GM12878 (cell line): ENCODE results near the gene POLR3E. TPM values are rescaled to one million over a fixed set of nuclear protein-coding genes. Genes with fewer than 3 reads are reported as not detected.

Experiments used
- ATAC-seq: fragments of 200-7000 bp; cut with Tn5 transposase; 3 replicates; pipeline ENCODE4 v1.9.1; 2020; ENCODE audit warnings: mild to moderate bottlenecking, moderate library complexity
- BruUV-seq: library from RNA; stranded (reverse); fragments of 400-500 nt; replicated peaks from 2 replicates; lab custom pipeline; 2021; lab: Mats Ljungman, UMichigan
- CTCF ChIA-PET: fragments of 300-600 bp; sonication (Branson Sonifier 250); formaldehyde crosslinking; extraction: SDS; loops from one replicate; lab custom pipeline; 2021; ENCODE audit warnings: inconsistent platforms; lab: Yijun Ruan, JAX
- POLR2A ChIA-PET: fragments of 350-600 bp; formaldehyde crosslinking; extraction: SDS; loops from one replicate; lab custom pipeline; 2021; ENCODE audit warnings: inconsistent platforms; lab: Charles Lee
- RAD21 ChIA-PET: fragments of 300-600 bp; sonication (Branson Sonifier 250); formaldehyde crosslinking; loops from one replicate; lab custom pipeline; 2023; ENCODE audit warnings: antibody characterized with exemption; ENCODE audit not compliant: unreplicated experiment; lab: Charles Lee
- SMC1A ChIA-PET: fragments of 300-600 bp; sonication (Branson Sonifier 250); formaldehyde crosslinking; loops from one replicate; lab custom pipeline; 2023; ENCODE audit not compliant: unreplicated experiment, uncharacterized antibody; lab: Charles Lee
- DNase-seq: peaks from one replicate; pipeline ENCODE4 v3.0.0-alpha.2; 2011; ENCODE audit warnings: low read depth, low spot score
- FAIRE-seq: peaks from 3 replicates; lab custom pipeline; 2011; peaks lifted over from hg19 to GRCh38; lab: Jason Lieb, UNC
- H2AFZ ChIP-seq: 2 replicates; pipeline ENCODE4 v1.6.0; 2011; ENCODE audit warnings: low read depth, low read length, control low read depth; ENCODE audit not compliant: control insufficient read depth
- H3K27ac ChIP-seq: 2 replicates; pipeline ENCODE4 v1.5.1; 2011; ENCODE audit warnings: control low read depth; ENCODE audit not compliant: control insufficient read depth, insufficient read depth
- H3K27me3 ChIP-seq, 2 experiments: replicated peaks in 1 of 2; 2 replicates each; pipeline versions ENCODE4 v1.6.0 to v1.6.1; 2011; ENCODE audit warnings: low read length in 1 of 2; ENCODE audit not compliant: control insufficient read depth in 2 of 2, insufficient read depth in 2 of 2
- H3K36me3 ChIP-seq, 2 experiments: 2 replicates each; pipeline ENCODE4 v1.5.1; 2011; ENCODE audit warnings: low read length in 1 of 2; ENCODE audit not compliant: control insufficient read depth in 2 of 2, insufficient read depth in 2 of 2
- H3K4me1 ChIP-seq: 2 replicates; pipeline ENCODE4 v1.6.1; 2011; ENCODE audit warnings: mild to moderate bottlenecking, low read length, moderate library complexity, mixed read lengths; ENCODE audit not compliant: control insufficient read depth, insufficient read depth
- H3K4me2 ChIP-seq: 2 replicates; pipeline ENCODE4 v1.6.0; 2011; ENCODE audit warnings: control low read depth; ENCODE audit not compliant: control insufficient read depth, insufficient read depth
- H3K4me3 ChIP-seq: fragments of 200-600 bp; sonication (generic); 2 replicates; pipeline ENCODE4 v1.5.1; 2016
- H3K79me2 ChIP-seq: 2 replicates; pipeline ENCODE4 v1.6.0; 2011; ENCODE audit warnings: low read length; ENCODE audit not compliant: control insufficient read depth, insufficient read depth
- H3K9ac ChIP-seq: 2 replicates; pipeline ENCODE4 v1.8.0; 2011; ENCODE audit warnings: low read length, control low read depth, mixed read lengths; ENCODE audit not compliant: control insufficient read depth, insufficient read depth
- H3K9me3 ChIP-seq: replicated peaks from 3 replicates; pipeline ENCODE4 v1.5.1; 2011; ENCODE audit warnings: mild to moderate bottlenecking, low read length; ENCODE audit not compliant: control insufficient read depth, insufficient read depth
- H4K20me1 ChIP-seq: 2 replicates; pipeline ENCODE4 v1.6.0; 2011; ENCODE audit not compliant: control insufficient read depth, insufficient read depth
- ATF2 ChIP-seq: IDR thresholded peaks from 2 replicates; pipeline ENCODE4 v1.6.1; 2012; ENCODE audit warnings: low read length, inconsistent platforms
- ATF3 ChIP-seq: IDR thresholded peaks from 2 replicates; pipeline ENCODE4 v1.6.1; 2011; ENCODE audit warnings: low read depth, mild to moderate bottlenecking, low read length, moderate library complexity, borderline replicate concordance; ENCODE audit errors: extremely low read depth
- BACH1 ChIP-seq: fragments of 450-650 bp; IDR thresholded peaks from 2 replicates; pipeline ENCODE4 v1.6.1; 2017; ENCODE audit warnings: mild to moderate bottlenecking, borderline replicate concordance
- E4F1 ChIP-seq: fragments of 450-650 bp; IDR thresholded peaks from 2 replicates; pipeline ENCODE4 v1.6.1; 2018; ENCODE audit warnings: borderline replicate concordance, mild to moderate bottlenecking; ENCODE audit not compliant: partially characterized antibody
- FOXM1 ChIP-seq: IDR thresholded peaks from 2 replicates; pipeline ENCODE4 v1.6.1; 2012; ENCODE audit warnings: low read depth, mild to moderate bottlenecking, inconsistent platforms, low read length, moderate library complexity
- MEF2A ChIP-seq: IDR thresholded peaks from 2 replicates; pipeline ENCODE4 v1.6.1; 2011; ENCODE audit warnings: low read depth, mild to moderate bottlenecking, low read length, moderate library complexity; ENCODE audit not compliant: insufficient read depth
- MTA3 ChIP-seq: IDR thresholded peaks from 2 replicates; pipeline ENCODE4 v1.6.1; 2012; ENCODE audit warnings: low read length, inconsistent platforms, borderline replicate concordance
- NR2F1 ChIP-seq: fragments of 450-650 bp; conservative IDR thresholded peaks from 2 replicates; pipeline ENCODE4 v1.6.1; 2017; ENCODE audit warnings: mild to moderate bottlenecking
- PAX8 ChIP-seq: fragments of 450-650 bp; IDR thresholded peaks from 2 replicates; pipeline ENCODE4 v1.6.1; 2017; ENCODE audit warnings: mild to moderate bottlenecking, moderate library complexity
- PBX3 ChIP-seq: IDR thresholded peaks from 2 replicates; pipeline ENCODE4 v1.6.1; 2011; ENCODE audit warnings: mild to moderate bottlenecking, low read depth, low read length, moderate library complexity; ENCODE audit not compliant: insufficient replicate concordance
- POLR2AphosphoS2 ChIP-seq: IDR thresholded peaks from 2 replicates; pipeline ENCODE4 v1.6.1; 2011; ENCODE audit warnings: low read depth, mild to moderate bottlenecking, low read length, improper control_type of control experiment, moderate library complexity
- RB1 ChIP-seq: fragments of 450-650 bp; formaldehyde crosslinking; IDR thresholded peaks from 2 replicates; pipeline ENCODE4 v1.6.1; 2017; ENCODE audit warnings: mild to moderate bottlenecking, borderline replicate concordance
- RELB ChIP-seq: fragments of 450-650 bp; IDR thresholded peaks from 2 replicates; pipeline ENCODE4 v1.6.1; 2017; ENCODE audit warnings: low read depth, mild to moderate bottlenecking, moderate library complexity
- SMC3 ChIP-seq: IDR thresholded peaks from 2 replicates; pipeline ENCODE4 v1.6.1; 2011; ENCODE audit warnings: low read length, improper control_type of control experiment, borderline replicate concordance
- TCF7 ChIP-seq: IDR thresholded peaks from 2 replicates; pipeline ENCODE4 v1.6.1; 2014; ENCODE audit warnings: antibody characterized with exemption, borderline replicate concordance
- USF1 ChIP-seq: IDR thresholded peaks from 2 replicates; pipeline ENCODE4 v1.6.1; 2011; ENCODE audit warnings: borderline replicate concordance, low read depth, mild to moderate bottlenecking, moderate library complexity, mixed read lengths, low read length; ENCODE audit not compliant: insufficient read depth; ENCODE audit errors: extremely low read length
- WGBS: methylation state at CpG from one replicate; pipeline ENCODE4 v1.1.6; 2016; ENCODE audit warnings: low lambda C conversion rate; ENCODE audit not compliant: insufficient replicate concordance, insufficient coverage; ENCODE audit errors: missing lambda C conversion rate; 5-methylcytosine and 5-hydroxymethylcytosine counted together
- in situ Hi-C: fragments of 300-500 bp; cut with MboI; formaldehyde crosslinking; loops from 9 replicates; pipeline ENCODE4 v1.14.3; 2018; ENCODE audit warnings: mixed read lengths
- intact Hi-C: fragments of 100-400 bp; cut with micrococcal nuclease; formaldehyde crosslinking; loops from one replicate; pipeline ENCODE4 v1.14.2; 2022; ENCODE audit not compliant: unreplicated experiment
- polyA plus RNA-seq, 11 experiments: library from polyadenylated mRNA; depleted of rRNA in 4 of 11; unstranded in 6 of 11; stranded (reverse) in 5 of 11; fragments of >200 nt; fragmentation: Nextera tagmentation in 4 of 11; fragmentation: Illumina TruSeq in 1 of 11; extraction: Ambion mirVana in 4 of 11; extraction: Trizol in 1 of 11; gene quantifications; 1 replicate in 1 of 11; 2 replicates in 10 of 11; pipeline versions ENCODE4 v1.2.1 to v1.2.3, GENCODE V29; 2011 to 2016; ENCODE audit warnings: inconsistent platforms in 2 of 11, missing spikeins in 2 of 11, low read depth in 1 of 11
- total RNA-seq, 4 experiments: library from RNA; depleted of rRNA in 3 of 4; stranded (reverse); fragments of >200 nt in 3 of 4; fragmentation: Illumina TruSeq in 1 of 4; extraction: Trizol in 1 of 4; gene quantifications; 2 replicates each; pipeline versions ENCODE4 v1.2.1 to v1.2.3, GENCODE V29; 2013 to 2021

Gene POLR3E
- total and polyA plus RNA-seq, 10 of the 15 experiments (the other 5 are each of a cell fraction or from before 2014, with no cell fraction given) = 11.1 to 79.5 (median 39.7) TPM

- Histone ChIP-seq H3K36me3 (peaks cover 27 to 29% of the 10 kb centered on the region in 2 experiments), H3K4me3 (no peak overlapping the region), H3K9ac (no peak overlapping the region), H2AFZ (no peak overlapping the region), H3K4me1 (no peaks in the 10 kb centered on the region), H3K27ac (no peak overlapping the region), H3K9me3 (no peaks in the 10 kb centered on the region; the same call in 2 of the 3 replicates), H3K4me2 (no peak overlapping the region), H3K79me2 (no peaks in the 10 kb centered on the region), H3K27me3 (no peaks in the 10 kb centered on the region), H4K20me1 (no peaks in the 10 kb centered on the region)
- WGBS = 70% methylated on average over 4 of the region's 4 CpGs
- intact Hi-C loops (no loop called here), in situ Hi-C loops (no loop called here)
- no peak for ATAC-seq
- no TSS peak for BruUV-seq
- POLR2A ChIA-PET = interaction anchor here (0.7 kb wide), 1 partner anchor 309 kb away, joined by 3 read pairs; the partner anchor contains the start of gene UQCRC2
- RAD21 ChIA-PET = no interaction called here
- CTCF ChIA-PET = interaction anchor here (1.6 kb wide), 1 partner anchor 38 kb away, joined by 5 read pairs; no protein-coding TSS in a partner anchor
- SMC1A ChIA-PET = interaction anchor here (1.0 kb wide), 1 partner anchor 8 kb away, joined by 3 read pairs; no protein-coding TSS in a partner anchor
- FAIRE-seq = no peak
- TF ChIP-seq ATF2 = no peak
- TF ChIP-seq BACH1 = no peak
- no peak for TF ChIP-seq ATF3
- TF ChIP-seq MTA3 = no peak
- TF ChIP-seq SMC3 = no peak
- no peak for TF ChIP-seq TCF7
- no peak for TF ChIP-seq MEF2A
- TF ChIP-seq NR2F1 = no peak
- no peak for TF ChIP-seq RELB
- TF ChIP-seq PBX3 = no peak
- TF ChIP-seq POLR2AphosphoS2 = no peak
- no peak for TF ChIP-seq USF1
- no peak for TF ChIP-seq E4F1
- TF ChIP-seq FOXM1 = no peak
- no peak for TF ChIP-seq PAX8
- no peak for TF ChIP-seq RB1
- no peak for DNase-seq
These were observed 34.7 kb upstream of the POLR3E start for GRCh38 chr16:22262460-22262859.
